A549 treated with AZD2906 at 1 μM for 4 hours (cell line): ENCODE results near the gene RNF223. TPM values are rescaled to one million over a fixed set of nuclear protein-coding genes. Genes with fewer than 3 reads are reported as not detected.

Experiments
- total RNA-seq: library from RNA; stranded (reverse); fragments of 200-300 nt; extraction: Qiagen RNA extraction; gene quantifications from 5 replicates; pipeline ENCODE4 v1.2.3, GENCODE V29; 2022

The RNF223 gene
- total RNA-seq = 0.21 to 0.30 TPM (median 0.23 TPM) in 5 replicates

DNA sequence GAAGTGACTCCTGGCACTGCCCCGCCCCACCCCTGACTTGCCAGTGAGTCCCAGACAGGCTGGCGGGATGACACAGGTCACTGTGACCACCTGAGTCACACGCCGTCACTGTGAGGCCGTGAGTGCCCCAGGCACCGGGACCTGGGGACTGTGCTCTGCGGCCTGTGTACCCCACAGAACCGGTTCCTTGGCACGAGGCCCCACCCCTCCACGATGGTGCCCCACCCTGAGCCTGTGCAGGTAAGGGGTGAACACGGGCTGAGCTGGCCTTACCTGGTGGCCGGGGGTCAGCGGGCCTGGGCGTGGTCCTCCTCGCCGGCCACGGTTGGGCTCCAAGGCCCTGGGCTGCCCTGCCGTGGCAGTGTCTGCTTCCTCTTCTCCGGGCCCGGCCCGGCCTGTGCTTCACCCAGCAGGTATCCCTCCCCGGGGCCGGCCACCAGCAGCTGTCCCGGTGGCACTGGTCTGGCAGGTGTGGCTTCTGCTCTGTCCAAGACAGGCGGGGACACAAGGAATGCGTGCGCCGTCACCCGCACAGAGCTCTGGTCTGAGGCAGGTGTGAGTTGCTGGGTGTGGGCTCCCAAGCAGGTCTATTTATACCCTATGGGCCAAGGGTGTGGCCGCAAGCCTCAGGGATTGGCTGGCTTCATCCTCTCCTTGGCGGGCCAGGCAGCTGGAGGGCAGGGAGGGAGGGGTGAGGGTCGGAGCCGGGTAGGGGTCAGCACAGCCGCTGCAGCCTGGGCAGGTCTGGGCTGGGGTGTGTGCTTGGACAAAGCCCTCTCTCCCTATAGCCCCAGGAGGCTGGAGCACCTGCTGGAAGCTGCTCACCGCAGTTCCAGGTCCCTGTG is at the start of gene RNF223:
TSS of gene RNF223 (minus strand) at position 564 of the 845 bp plus-strand sequence. CDS start 1,740 bp downstream, outside the sequence.

DNA sequence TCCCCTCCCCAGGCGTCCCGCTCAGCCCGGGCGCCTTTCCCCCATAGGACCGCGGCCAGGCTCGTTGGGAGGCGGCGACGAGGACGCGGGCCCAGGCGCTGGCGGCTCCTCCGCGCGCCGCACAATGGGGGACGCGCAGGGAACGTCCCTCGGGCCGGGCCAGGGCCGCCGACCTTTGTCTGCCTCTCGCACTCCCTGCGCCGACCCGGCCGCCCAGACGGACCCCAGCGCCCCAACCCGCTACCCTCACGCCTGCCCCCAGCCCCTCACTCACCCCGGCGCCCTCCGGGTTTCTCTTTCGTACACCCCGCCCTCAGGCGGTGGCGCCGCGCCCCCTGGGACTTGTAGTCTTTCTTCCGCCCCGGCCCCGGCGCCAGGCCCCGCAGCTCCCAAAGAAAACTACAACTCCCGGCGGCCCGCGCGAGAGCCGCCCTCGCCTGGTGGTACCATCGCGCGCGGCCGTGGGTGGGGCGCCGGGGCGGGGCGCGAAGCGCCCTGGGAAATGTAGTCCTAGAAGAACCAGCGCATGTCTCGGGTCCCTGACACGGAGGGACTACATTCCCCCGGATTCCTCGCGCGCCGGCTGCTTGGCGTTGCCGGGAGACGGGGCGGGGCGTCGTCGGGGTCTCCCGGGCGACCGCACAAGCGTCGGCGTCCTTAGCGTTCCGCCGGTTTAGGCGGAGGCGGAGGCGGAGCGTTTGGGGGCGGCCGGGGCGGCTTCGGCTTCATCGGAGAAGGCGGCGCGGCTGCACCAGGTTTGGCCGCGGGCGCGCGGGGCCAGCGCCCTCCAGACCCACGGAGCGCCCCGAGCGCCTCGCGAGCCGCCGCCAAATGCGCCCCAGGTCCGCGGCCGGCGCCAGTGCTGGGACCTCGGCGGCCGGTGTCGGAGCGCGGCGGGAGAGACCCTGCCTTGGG is 41.9 kb upstream of the RNF223 start, which contains the start of gene C1orf159:
TSS of gene C1orf159 (minus strand) at position 304 of the 915 bp plus-strand sequence. CDS start 24,546 bp downstream, outside the sequence.

Other genes with a start within 250 kb of the RNF223 start
- gene SAMD11, start 150.4 kb downstream of the RNF223 start, total RNA-seq = 14.0 to 25.0 TPM (median 23.6 TPM) in 5 replicates
- 69.2 to 85.8 TPM (median 78.9 TPM) in 5 replicates for gene NOC2L, start 115.0 kb downstream of the RNF223 start, total RNA-seq
- gene KLHL17, start 113.7 kb downstream of the RNF223 start, total RNA-seq = 7.5 to 17.0 TPM (median 13.7 TPM) in 5 replicates
- 3.3 to 5.7 TPM (median 4.9 TPM) in 5 replicates for gene PLEKHN1, start 107.8 kb downstream of the RNF223 start, total RNA-seq
- gene PERM1, start 92.2 kb downstream of the RNF223 start, total RNA-seq = 0.10 to 0.19 TPM (median 0.13 TPM) in 5 replicates
- 17.8 to 65.9 TPM (median 57.8 TPM) in 5 replicates for gene HES4, start 74.2 kb downstream of the RNF223 start, total RNA-seq
- 12.1 to 23.1 TPM (median 19.4 TPM) in 5 replicates for gene ISG15, start 60.8 kb downstream of the RNF223 start, total RNA-seq
- 78.5 to 115 TPM (median 107 TPM) in 5 replicates for gene AGRN, start 54.2 kb downstream of the RNF223 start, total RNA-seq
- gene C1orf159, start 41.8 kb upstream of the RNF223 start, total RNA-seq = 8.2 to 14.5 TPM (median 13.7 TPM) in 5 replicates
- not detected in 5 replicates for gene TTLL10, start 99.6 kb upstream of the RNF223 start, total RNA-seq
- 0.09 to 0.20 TPM (median 0.13 TPM) in 4 of 5 replicates, not detected in the other for gene TNFRSF18, start 132.3 kb upstream of the RNF223 start, total RNA-seq
- 0.13 to 0.34 TPM (median 0.20 TPM) in 4 of 5 replicates, not detected in the other for gene TNFRSF4, start 139.8 kb upstream of the RNF223 start, total RNA-seq
- 109 to 135 TPM (median 131 TPM) in 5 replicates for gene SDF4, start 157.7 kb upstream of the RNF223 start, total RNA-seq
- gene B3GALT6, start 157.9 kb upstream of the RNF223 start, total RNA-seq = 11.0 to 19.8 TPM (median 18.8 TPM) in 5 replicates
- 0.71 to 1.9 TPM (median 1.4 TPM) in 5 replicates for gene C1QTNF12, start 172.4 kb upstream of the RNF223 start, total RNA-seq
- 36.2 to 50.4 TPM (median 45.1 TPM) in 5 replicates for gene UBE2J2, start 199.5 kb upstream of the RNF223 start, total RNA-seq
- gene SCNN1D, start 206.1 kb upstream of the RNF223 start, total RNA-seq = 0.52 to 1.3 TPM (median 1.1 TPM) in 5 replicates
- 8.2 to 16.9 TPM (median 14.4 TPM) in 5 replicates for gene ACAP3, start 233.6 kb upstream of the RNF223 start, total RNA-seq
- gene PUSL1, start 234.3 kb upstream of the RNF223 start, total RNA-seq = 15.8 to 25.3 TPM (median 23.7 TPM) in 5 replicates